Measurements from ENCODE around the gene NCBP3.

NCBP3 gene

GRCh38 chr17:3782751-3783150 is 63.3 kb downstream of the NCBP3 start:
- no peak for DNase-seq

- DNase-seq: no peak
These were observed 65.1 kb downstream of the NCBP3 start for GRCh38 chr17:3780986-3781385.

DNA sequence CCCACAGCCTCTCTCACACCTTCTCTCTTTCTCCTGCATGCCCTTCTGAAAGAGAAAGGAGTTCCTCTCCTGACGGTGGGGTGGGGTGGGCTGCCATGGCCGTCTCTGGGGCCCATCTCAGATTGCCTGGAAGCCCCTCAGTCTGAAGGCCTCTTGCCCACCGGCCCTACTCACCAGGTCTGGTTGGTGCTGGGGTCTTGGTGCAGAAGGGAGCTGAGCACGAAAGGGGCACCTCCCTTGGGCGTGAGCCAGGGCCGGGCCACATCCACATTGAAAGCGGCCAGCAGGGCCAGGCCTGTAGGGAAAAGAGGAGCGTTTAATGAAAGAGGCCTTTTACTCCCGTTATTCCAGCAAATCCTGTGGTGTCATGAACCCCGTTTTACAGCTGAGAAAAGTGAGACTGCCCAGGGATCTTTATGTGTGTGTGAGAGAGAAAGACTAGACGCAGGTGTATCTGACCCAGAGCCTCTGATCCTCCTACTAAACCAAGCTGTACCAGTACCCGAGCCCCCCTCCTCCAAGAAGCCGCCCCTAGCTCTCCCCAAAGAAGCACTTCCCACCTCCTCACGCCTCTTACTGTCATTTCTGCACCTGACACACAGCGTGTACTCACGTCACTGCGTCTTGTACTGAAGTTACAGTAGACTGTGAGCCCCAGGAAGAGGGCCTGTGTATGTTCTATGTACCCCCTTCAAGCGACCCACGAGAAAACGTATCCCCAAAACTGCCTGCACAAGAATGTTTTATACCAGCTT is 68.5 kb downstream of the NCBP3 start:
- DNase-seq: no peak

- no peak for DNase-seq
These were observed 72.1 kb downstream of the NCBP3 start for GRCh38 chr17:3773966-3774365.

GRCh38 chr17:3773511-3773910 is 72.5 kb downstream of the NCBP3 start:
- no peak for DNase-seq

DNA sequence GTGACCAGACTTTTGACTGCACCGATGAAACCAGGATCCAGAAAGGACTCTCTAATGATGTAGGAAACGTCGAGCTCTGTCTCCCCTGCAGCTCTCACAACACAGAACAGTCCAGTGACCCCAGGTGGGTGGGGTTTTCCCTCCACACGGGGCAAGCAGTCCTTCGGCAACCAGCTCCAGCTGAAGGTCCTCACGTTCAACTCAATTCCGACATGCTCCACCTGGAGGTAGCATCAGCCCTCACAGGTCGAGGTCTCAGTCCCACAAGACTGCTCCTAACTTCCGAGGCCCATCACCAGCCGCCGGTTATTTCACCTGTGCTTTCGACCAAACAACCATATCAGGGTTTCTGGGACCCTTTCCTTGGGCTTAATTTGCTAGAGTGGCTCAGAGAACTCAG is 73.3 kb downstream of the NCBP3 start:
- no peak for DNase-seq

DNA sequence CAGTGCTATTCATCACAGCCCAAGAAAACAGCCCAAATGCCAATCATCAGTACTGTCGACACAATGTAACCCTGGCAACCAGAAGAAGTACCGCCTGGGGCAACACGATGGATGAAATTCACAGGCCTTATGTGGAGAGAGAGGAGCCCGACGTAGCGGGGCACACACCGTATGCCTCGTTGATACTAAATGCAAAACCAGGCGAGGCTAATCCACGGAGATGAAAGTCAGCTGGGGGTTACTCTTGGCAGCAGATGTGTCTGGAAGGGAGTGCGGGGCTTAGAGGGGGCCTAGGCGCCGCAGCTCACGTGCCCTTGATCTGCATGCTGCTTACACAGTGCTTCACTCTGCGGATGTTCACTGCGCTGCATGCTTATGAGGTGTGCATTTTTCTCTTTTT is 74.9 kb downstream of the NCBP3 start:
- DNase-seq: no peak

DNA sequence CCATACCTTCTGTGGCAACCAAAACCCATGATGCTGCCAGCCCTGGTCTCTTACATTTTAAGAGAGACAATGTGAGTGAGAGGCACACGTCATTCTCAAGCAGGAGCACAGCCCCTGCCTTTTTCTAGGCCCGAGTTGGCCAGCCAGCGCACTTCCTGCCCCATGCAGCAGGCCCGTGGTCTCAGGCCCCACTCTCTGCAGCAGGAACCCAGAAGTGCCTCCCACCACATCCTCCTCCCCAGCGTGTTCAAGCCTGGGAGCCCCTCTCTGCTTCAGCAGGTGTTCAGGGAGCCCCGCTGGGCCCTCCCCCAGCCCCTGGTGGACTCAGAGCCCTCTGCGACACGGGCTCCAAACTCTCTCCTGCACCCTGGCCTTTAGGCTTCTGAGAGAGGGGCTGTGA is 75.6 kb downstream of the NCBP3 start:
- no peak for DNase-seq

GRCh38 chr17:3768769-3769168 is 77.3 kb downstream of the NCBP3 start:
- DNase-seq: no peak

DNA sequence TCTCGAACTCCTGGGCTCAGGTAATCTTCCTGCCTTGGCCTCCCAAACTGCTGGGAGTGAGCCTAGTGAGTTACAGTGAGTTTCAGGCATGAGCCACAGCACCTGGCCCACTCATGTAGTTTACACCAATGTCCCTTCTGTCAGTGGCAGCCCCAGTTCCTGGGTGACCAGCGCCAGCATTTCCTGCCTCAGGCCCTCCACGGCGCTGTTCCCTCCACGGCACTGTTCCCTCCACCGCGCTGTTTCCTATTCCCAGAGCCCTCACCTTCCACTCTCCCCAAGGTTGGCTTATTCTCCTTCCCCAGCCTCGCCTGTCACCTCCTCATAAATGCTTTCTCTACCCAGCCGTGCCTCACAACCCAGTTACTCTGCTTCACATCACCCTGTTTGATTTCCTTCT is 77.7 kb downstream of the NCBP3 start:
- DNase-seq: no peak

GRCh38 chr17:3766779-3767178 is 79.3 kb downstream of the NCBP3 start:
- no peak for DNase-seq

GRCh38 chr17:3765981-3766380 is 80.1 kb downstream of the NCBP3 start:
- DNase-seq: no peak

DNA sequence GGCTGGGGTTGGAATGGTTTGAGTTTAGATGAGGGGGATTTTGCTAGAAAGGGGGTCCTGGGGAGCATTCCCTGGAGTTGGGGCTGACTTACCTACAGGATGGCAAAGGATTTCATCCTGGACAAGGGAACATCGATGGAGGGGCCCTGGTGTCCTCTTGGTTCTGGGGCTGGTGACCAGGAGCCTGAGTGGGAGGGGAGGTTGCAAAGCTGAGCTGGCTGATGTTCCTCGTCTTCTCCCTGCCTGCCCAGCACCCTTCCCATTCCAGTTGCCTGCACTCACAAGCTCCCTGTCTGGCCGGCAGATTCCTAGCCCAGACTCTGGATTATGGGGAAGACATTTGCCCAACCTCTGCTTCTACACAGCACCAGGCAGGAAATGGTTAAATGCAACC is 82.3 kb downstream of the NCBP3 start:
- DNase-seq: no peak

DNA sequence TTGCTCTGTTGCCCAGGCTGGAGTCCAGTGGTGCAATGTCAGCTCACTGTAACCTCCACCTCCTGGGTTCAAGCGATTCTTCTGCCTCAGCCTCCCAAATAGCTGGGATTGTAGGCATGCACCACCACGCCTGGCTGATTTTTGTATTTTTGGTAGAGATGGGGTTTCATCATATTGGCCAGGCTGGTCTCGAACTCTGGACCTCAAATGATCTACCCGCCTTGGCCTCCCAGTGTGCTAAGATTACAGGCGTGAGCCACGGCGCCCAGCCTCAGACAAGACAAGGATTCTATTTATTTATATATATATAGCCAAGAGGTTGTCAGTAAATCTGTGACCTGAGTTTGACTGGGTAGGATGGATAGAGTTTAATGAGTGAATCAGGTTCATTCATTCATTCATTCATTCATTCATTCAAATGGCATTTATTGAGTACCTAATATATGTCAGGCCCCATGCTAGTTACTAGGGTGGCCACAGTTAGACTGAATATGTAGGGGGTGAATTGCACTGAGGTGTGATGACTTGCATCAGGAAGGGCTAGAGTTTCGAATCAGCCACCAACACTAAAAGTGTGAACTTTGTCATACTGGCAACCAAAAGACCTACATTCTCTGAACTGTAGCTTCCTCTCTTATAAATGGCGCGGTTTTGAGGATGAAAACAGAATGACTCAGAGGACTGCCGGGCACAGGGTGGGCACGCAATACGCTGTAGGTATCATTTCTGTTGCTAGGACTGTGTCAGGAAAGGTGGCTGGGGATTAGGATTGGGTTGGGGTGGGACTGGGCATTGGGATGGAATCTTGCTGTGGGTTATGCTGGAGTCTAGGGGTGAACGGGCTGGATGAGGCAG is 82.9 kb downstream of the NCBP3 start:
- no peak for DNase-seq

GRCh38 chr17:3761918-3762380 is 84.1 kb downstream of the NCBP3 start:
- DNase-seq: no peak

GRCh38 chr17:3761036-3761917 is 84.8 kb downstream of the NCBP3 start:
- no peak for DNase-seq

DNA sequence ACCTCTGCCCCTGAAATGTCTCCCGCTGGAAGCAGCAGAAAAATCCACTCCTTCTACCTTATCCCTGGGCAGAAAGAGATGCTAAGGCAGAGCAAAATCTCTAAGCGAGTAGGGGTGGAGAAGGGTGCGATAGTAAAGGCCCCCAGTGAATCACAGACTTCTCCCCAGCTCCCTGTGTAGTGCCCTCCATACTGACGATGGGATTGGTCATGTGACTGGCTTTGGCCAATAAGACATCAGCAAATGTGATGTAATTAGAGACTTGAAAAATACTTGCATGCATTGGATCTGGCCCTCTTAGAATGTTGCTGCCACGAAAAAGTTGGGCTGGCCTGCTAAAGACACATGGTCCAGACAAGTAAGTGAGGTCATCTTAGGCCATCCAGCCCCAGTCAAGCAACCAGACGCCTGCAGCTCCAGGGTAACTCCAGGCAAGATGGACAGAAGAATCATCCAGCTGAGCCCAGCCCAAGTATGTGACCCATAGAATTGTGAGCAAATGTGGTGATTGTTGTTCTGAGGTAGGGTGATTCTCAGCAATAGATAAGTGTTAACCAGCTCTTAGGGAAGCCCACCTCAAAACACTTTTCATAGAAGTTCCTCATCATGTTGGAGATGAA is 86.3 kb downstream of the NCBP3 start:
- DNase-seq: no peak

GRCh38 chr17:3755335-3756030 is 90.6 kb downstream of the NCBP3 start:
- no peak for DNase-seq

DNA sequence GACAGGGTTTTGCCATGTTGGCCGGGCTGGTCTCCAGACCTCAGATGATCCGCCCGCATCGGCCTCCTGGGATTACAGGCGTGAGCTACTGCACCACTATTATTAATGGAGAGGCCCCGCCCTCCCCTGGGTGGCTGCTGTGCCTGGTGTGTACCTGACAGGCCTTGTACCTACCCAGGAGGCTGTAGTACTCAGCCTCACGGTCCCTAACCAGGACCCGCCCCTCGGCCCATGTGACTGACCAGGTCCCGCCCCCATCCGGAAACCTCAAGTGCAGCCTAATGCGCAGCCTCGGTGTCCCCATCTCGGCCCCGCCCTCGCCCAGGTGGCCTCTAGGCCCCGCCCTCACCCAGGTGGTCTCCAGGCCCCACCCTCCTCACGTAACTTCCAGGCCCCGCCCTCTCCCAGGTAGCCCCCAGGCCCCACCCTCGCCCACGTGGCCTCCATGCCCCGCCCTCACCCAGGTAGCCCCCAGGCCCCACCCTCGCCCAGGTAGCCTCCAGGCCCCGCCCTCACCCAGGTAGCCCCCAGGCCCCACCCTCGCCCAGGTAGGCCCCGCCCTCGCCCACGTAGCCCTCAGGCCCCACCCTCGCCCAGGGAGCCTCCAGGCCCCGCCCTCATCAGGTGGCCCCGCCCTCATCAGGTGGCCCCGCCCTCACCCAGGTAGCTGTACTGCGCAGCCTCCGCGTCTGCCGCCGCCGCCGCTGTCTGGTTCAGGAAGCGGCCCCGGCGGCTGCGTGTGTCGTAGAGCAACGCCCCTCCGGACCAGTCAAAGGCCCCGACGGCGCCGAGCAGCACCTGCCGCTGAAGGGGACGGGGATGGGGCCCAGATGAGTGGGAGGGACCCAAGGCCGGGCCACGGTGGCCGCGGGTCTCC is 91.3 kb downstream of the NCBP3 start:
- peak; percentile 91 for DNase-seq

- DNase-seq: no peak
These were observed 92.0 kb downstream of the NCBP3 start for GRCh38 chr17:3754066-3754457.

DNA sequence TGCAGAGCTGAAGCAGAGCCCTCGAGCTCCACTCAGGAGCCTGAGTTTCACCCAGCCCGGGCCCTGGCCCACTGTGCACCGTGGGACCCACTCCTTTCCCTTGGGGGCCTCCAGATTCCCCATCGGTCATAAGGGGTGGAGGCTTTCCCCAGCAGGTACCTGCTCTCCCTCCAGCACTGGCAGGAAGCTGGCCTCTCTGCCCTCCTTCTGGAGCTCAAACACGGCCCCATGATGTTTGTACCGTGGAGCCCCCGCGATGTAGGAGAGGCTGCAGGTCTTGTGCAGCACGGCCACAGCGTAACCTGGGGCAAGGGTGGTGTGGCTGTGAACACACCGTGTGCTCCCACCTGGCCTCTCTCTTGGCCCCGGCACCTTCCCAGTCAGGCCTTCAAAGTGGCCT is 92.4 kb downstream of the NCBP3 start:
- DNase-seq: no peak
